ENCODE measurements around the gene IP6K2. TPM values are rescaled to one million over a fixed set of nuclear protein-coding genes. Genes with fewer than 3 reads are reported as not detected.
A peak's percentile ranks its signal among the peaks of the same experiment; 100 is the strongest.

Gene IP6K2
- total and polyA plus RNA-seq, 2 of the 13 experiments (the other 11 are each of a cell fraction or from before 2014, with no cell fraction given) = 85.5 to 112 TPM

DNA sequence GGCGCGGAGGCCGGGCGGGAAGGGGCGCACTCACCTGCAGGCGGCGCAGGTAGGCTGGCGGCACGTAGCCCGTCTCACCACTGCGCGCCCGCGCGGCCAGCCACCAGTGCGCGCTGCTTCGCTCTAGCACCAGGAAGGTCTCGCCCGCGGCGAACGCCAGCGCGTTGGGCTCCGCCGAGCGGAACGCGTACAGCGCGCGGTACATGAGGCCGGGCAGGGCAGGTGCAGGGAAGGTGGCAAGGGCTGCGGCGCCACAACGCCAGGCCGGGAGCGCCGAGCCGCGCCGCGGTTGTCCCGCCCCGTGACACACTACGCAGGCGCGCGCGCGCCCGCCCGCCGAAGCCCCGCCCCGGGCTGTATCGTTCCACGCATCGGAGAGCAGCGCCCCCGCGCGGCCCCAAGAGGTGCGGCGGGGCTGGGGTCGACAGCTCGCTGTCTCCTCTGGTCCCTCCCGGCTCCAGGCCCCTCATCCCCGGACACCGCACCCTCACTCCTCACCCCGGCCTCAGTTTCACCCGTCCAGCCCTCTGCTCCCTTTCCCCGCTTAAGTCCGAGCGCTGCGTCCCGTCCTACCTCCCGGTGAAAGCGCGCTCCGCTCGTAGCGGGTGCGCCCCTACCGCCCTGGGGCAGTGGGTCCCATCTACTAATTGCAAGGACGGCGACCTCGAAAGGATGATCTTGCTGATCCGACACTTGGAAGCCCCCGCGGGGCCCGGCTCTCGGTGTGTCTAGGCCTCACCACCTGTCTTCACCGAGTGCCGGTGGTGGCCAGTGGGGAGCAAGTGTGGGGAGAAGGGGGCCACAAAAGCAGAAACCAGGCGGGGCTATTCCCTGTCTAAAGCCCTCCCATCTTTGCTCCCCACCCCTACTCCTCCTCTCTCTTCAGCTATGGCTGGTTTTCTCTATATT lies 31.2 kb downstream of the IP6K2 start, which contains the start of gene NCKIPSD (continued):
- TF ChIP-seq ZNF841 (CRISPR knock-in tag; IDR thresholded peaks at IDR 0.05; ENCODE audit: borderline replicate concordance) = no peak
- no peak for TF ChIP-seq SOX6 (IDR thresholded peaks at IDR 0.05)
- peak; percentile 25; the same call in 1 of the 2 replicates for TF ChIP-seq SOX6 (CRISPR knock-in tag; IDR thresholded peaks at IDR 0.05)
- peak; percentile 79 for TF ChIP-seq ARNTL (CRISPR knock-in tag; IDR thresholded peaks at IDR 0.05)
- TF ChIP-seq SP5 (CRISPR knock-in tag; IDR thresholded peaks at IDR 0.05; ENCODE audit: borderline replicate concordance, low read depth) = 0 out of 2 replicates have a peak, but pooled peaks have one; percentile 10
- TF ChIP-seq BCLAF1 (IDR thresholded peaks at IDR 0.05) = no peak
- TF ChIP-seq, protein P1, sequence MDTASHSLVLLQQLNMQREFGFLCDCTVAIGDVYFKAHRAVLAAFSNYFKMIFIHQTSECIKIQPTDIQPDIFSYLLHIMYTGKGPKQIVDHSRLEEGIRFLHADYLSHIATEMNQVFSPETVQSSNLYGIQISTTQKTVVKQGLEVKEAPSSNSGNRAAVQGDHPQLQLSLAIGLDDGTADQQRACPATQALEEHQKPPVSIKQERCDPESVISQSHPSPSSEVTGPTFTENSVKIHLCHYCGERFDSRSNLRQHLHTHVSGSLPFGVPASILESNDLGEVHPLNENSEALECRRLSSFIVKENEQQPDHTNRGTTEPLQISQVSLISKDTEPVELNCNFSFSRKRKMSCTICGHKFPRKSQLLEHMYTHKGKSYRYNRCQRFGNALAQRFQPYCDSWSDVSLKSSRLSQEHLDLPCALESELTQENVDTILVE (CRISPR knock-in tag; IDR thresholded peaks at IDR 0.05) = no peak
- peak; percentile 77 for TF ChIP-seq CTCF (CRISPR knock-in tag; IDR thresholded peaks at IDR 0.05)
- TF ChIP-seq, protein P2, sequence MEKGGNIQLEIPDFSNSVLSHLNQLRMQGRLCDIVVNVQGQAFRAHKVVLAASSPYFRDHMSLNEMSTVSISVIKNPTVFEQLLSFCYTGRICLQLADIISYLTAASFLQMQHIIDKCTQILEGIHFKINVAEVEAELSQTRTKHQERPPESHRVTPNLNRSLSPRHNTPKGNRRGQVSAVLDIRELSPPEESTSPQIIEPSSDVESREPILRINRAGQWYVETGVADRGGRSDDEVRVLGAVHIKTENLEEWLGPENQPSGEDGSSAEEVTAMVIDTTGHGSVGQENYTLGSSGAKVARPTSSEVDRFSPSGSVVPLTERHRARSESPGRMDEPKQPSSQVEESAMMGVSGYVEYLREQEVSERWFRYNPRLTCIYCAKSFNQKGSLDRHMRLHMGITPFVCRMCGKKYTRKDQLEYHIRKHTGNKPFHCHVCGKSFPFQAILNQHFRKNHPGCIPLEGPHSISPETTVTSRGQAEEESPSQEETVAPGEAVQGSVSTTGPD (CRISPR knock-in tag; IDR thresholded peaks at IDR 0.05) = no peak
- TF ChIP-seq RBAK (CRISPR knock-in tag; IDR thresholded peaks at IDR 0.05) = no peak
- TF ChIP-seq, protein P3, sequence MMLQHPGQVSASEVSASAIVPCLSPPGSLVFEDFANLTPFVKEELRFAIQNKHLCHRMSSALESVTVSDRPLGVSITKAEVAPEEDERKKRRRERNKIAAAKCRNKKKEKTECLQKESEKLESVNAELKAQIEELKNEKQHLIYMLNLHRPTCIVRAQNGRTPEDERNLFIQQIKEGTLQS (CRISPR knock-in tag; IDR thresholded peaks at IDR 0.05) = peak; percentile 55; the same call in 1 of the 2 replicates
- TF ChIP-seq ZNF549 (CRISPR knock-in tag; IDR thresholded peaks at IDR 0.05) = no peak
- no peak; the same call in 1 of the 2 replicates for TF ChIP-seq ZNF616 (CRISPR knock-in tag; IDR thresholded peaks at IDR 0.05; ENCODE audit: low read depth)
- no peak; the same call in 1 of the 2 replicates for TF ChIP-seq SIX1 (CRISPR knock-in tag; IDR thresholded peaks at IDR 0.05; ENCODE audit: borderline replicate concordance)
- TF ChIP-seq ARID5B (CRISPR knock-in tag; IDR thresholded peaks at IDR 0.05) = no peak
- TF ChIP-seq KLF13 (CRISPR knock-in tag; IDR thresholded peaks at IDR 0.05) = 0 out of 2 replicates have a peak, but pooled peaks have one; percentile 63
- TF ChIP-seq CAMTA2 (CRISPR knock-in tag; IDR thresholded peaks at IDR 0.05; ENCODE audit: borderline replicate concordance) = peak; percentile 88; the same call in 1 of the 2 replicates

Data from HepG2 (cell line).